Spinal cord (tissue), 10 donors: ENCODE measurements around the gene ABCA13. TPM values are rescaled to one million over a fixed set of nuclear protein-coding genes. Genes with fewer than 3 reads are reported as not detected.

Experiments used
- DNase-seq, 6 donors: peaks; one replicate each; pipeline versions ENCODE4 v3.0.0 to v3.0.0-alpha.2; 2013 to 2015; ENCODE audit warnings: low spot score in 6 of 6, low read depth in 4 of 6
- H3K27ac ChIP-seq: one replicate; pipeline ENCODE4 v1.5.1; 2013; ENCODE audit warnings: low read depth, low read length, control low read depth
- H3K27me3 ChIP-seq: one replicate; pipeline ENCODE4 v1.6.1; 2013; ENCODE audit warnings: low read length; ENCODE audit not compliant: control insufficient read depth, insufficient read depth
- H3K36me3 ChIP-seq: one replicate; pipeline ENCODE4 v1.6.1; 2013; ENCODE audit warnings: low read length; ENCODE audit not compliant: control insufficient read depth, insufficient read depth
- H3K4me1 ChIP-seq: one replicate; pipeline ENCODE4 v1.6.1; 2013; ENCODE audit warnings: low read length; ENCODE audit not compliant: control insufficient read depth, insufficient read depth
- H3K4me3 ChIP-seq: one replicate; pipeline ENCODE4 v1.5.1; 2013; ENCODE audit warnings: low read depth, low read length, control low read depth
- H3K9me3 ChIP-seq: one replicate; pipeline ENCODE4 v1.6.1; 2013; ENCODE audit warnings: low read length; ENCODE audit not compliant: control insufficient read depth, insufficient read depth
- WGBS: methylation state at CpG from one replicate; pipeline ENCODE4 v1.1.5; 2013; ENCODE audit warnings: missing lambda C conversion rate; ENCODE audit not compliant: insufficient coverage; 5-methylcytosine and 5-hydroxymethylcytosine counted together
- polyA plus RNA-seq, 2 donors: library from polyadenylated mRNA; unstranded; fragments of 120-200 nt; gene quantifications; one replicate each; pipeline ENCODE4 v1.2.1, GENCODE V29; 2013; ENCODE audit not compliant: insufficient read length in 2 of 2
- total RNA-seq, 2 donors: library from RNA; depleted of rRNA in 1 of 2; stranded (reverse); fragments of 120-200 nt in 1 of 2; fragments of >200 nt in 1 of 2; gene quantifications; one replicate each; pipeline versions ENCODE4 v1.2.3 to v1.2.4, GENCODE V29; 2013 to 2014
- donor health status: healthy.

Gene ABCA13
- total and polyA plus RNA-seq, 4 donors = 0.33 to 5.8 (median 0.72) TPM

- DNase-seq = no peak
- Histone ChIP-seq H3K27ac (no peak overlapping the region), H3K4me1 (no peaks in the 10 kb centered on the region), H3K27me3 (no peaks in the 10 kb centered on the region), H3K4me3 (no peak overlapping the region), H3K36me3 (no peaks in the 10 kb centered on the region), H3K9me3 (peaks cover 2% of the 10 kb centered on the region)
- no CpG with 5 or more reads among the region's 4 CpGs for WGBS
Measured at GRCh38 chr7:48505466-48505865, 334.2 kb downstream of the ABCA13 start.

- Histone ChIP-seq H3K36me3 (no peaks in the 10 kb centered on the region), H3K27me3 (no peaks in the 10 kb centered on the region), H3K27ac (no peak overlapping the region), H3K4me3 (no peak overlapping the region), H3K9me3 (peaks cover 2% of the 10 kb centered on the region), H3K4me1 (no peaks in the 10 kb centered on the region)
- no CpG with 5 or more reads among the region's 4 CpGs for WGBS
- DNase-seq = no peak
Measured at GRCh38 chr7:48506569-48506968, 335.3 kb downstream of the ABCA13 start.

- Histone ChIP-seq H3K9me3 (peaks cover 2% of the 10 kb centered on the region), H3K36me3 (no peaks in the 10 kb centered on the region), H3K27me3 (no peaks in the 10 kb centered on the region), H3K4me1 (no peaks in the 10 kb centered on the region), H3K4me3 (no peak overlapping the region), H3K27ac (no peak overlapping the region)
- WGBS = 12% methylated on average over 8 of the region's 12 CpGs
- peak in 5 of 6 donors; percentile 18 to 94 (median 25) for DNase-seq
Measured at GRCh38 chr7:48511080-48511479, 339.8 kb downstream of the ABCA13 start.

- H3K27me3 ChIP-seq = no peaks in the 10 kb centered on the region
- WGBS = 67% methylated on average over 4 of the region's 6 CpGs
- DNase-seq = no peak
- H3K4me1 ChIP-seq = no peaks in the 10 kb centered on the region
- no peak overlapping the region for H3K4me3 ChIP-seq
- H3K27ac ChIP-seq = no peak overlapping the region
- no peaks in the 10 kb centered on the region for H3K36me3 ChIP-seq
- peaks cover 2% of the 10 kb centered on the region for H3K9me3 ChIP-seq
Measured at GRCh38 chr7:48512892-48513291, 341.6 kb downstream of the ABCA13 start.

- Histone ChIP-seq H3K27me3 (no peaks in the 10 kb centered on the region), H3K36me3 (no peaks in the 10 kb centered on the region), H3K9me3 (no peaks in the 10 kb centered on the region), H3K27ac (no peak overlapping the region), H3K4me1 (no peaks in the 10 kb centered on the region), H3K4me3 (no peak overlapping the region)
- WGBS = 92% methylated on average over 2 of the region's 3 CpGs
- no peak for DNase-seq
Measured at GRCh38 chr7:48515171-48515570, 343.9 kb downstream of the ABCA13 start.

- H3K36me3 ChIP-seq = no peaks in the 10 kb centered on the region
- no peaks in the 10 kb centered on the region for H3K4me1 ChIP-seq
- no peak overlapping the region for H3K27ac ChIP-seq
- H3K27me3 ChIP-seq = no peaks in the 10 kb centered on the region
- DNase-seq = no peak
- no CpG with 5 or more reads among the region's 2 CpGs for WGBS
- H3K9me3 ChIP-seq = no peaks in the 10 kb centered on the region
- H3K4me3 ChIP-seq = no peak overlapping the region
Measured at GRCh38 chr7:48518092-48518491, 346.8 kb downstream of the ABCA13 start.

- H3K9me3 ChIP-seq = no peaks in the 10 kb centered on the region
- no peak for DNase-seq
- H3K27me3 ChIP-seq = no peaks in the 10 kb centered on the region
- H3K4me3 ChIP-seq = no peak overlapping the region
- H3K27ac ChIP-seq = no peak overlapping the region
- no peaks in the 10 kb centered on the region for H3K4me1 ChIP-seq
- no peaks in the 10 kb centered on the region for H3K36me3 ChIP-seq
Measured at GRCh38 chr7:48522692-48523091, 351.4 kb downstream of the ABCA13 start.

GRCh38 chr7:48525736-48526732, 354.8 kb downstream of the ABCA13 start:
- no peaks in the 10 kb centered on the region for H3K4me1 ChIP-seq
- no peak for DNase-seq
- H3K27me3 ChIP-seq = no peaks in the 10 kb centered on the region
- no peaks in the 10 kb centered on the region for H3K36me3 ChIP-seq
- H3K9me3 ChIP-seq = no peaks in the 10 kb centered on the region
- H3K27ac ChIP-seq = no peak overlapping the region
- H3K4me3 ChIP-seq = no peak overlapping the region
- WGBS = 58% methylated on average over 1 of the region's 3 CpGs

- Histone ChIP-seq H3K27me3 (no peaks in the 10 kb centered on the region), H3K27ac (no peak overlapping the region), H3K36me3 (no peaks in the 10 kb centered on the region), H3K4me3 (no peak overlapping the region), H3K9me3 (no peaks in the 10 kb centered on the region), H3K4me1 (no peaks in the 10 kb centered on the region)
- no CpG with 5 or more reads among the region's 1 CpG for WGBS
- DNase-seq = no peak
Measured at GRCh38 chr7:48528646-48529045, 357.4 kb downstream of the ABCA13 start.

GRCh38 chr7:48537561-48537960, 366.3 kb downstream of the ABCA13 start:
- Histone ChIP-seq H3K9me3 (peaks cover 1% of the 10 kb centered on the region), H3K36me3 (no peaks in the 10 kb centered on the region), H3K27ac (no peak overlapping the region), H3K27me3 (no peaks in the 10 kb centered on the region), H3K4me3 (no peak overlapping the region), H3K4me1 (no peaks in the 10 kb centered on the region)
- 89% methylated on average over 2 of the region's 2 CpGs for WGBS
- no peak for DNase-seq
